HG03066 (cell line): ENCODE measurements around the gene VPS54.
"Not testable (repeated sequence)": the region's sequence is repeated elsewhere in the genome, so short reads cannot be mapped to it uniquely, and the experiment has no call there.

ENCODE experiments used
- ATAC-seq: cut with Tn5 transposase; IDR thresholded peaks from one replicate; pipeline ENCODE4 v1.9.1; 2021; ENCODE audit warnings: low read depth; ENCODE audit not compliant: unreplicated experiment

The VPS54 gene

DNA sequence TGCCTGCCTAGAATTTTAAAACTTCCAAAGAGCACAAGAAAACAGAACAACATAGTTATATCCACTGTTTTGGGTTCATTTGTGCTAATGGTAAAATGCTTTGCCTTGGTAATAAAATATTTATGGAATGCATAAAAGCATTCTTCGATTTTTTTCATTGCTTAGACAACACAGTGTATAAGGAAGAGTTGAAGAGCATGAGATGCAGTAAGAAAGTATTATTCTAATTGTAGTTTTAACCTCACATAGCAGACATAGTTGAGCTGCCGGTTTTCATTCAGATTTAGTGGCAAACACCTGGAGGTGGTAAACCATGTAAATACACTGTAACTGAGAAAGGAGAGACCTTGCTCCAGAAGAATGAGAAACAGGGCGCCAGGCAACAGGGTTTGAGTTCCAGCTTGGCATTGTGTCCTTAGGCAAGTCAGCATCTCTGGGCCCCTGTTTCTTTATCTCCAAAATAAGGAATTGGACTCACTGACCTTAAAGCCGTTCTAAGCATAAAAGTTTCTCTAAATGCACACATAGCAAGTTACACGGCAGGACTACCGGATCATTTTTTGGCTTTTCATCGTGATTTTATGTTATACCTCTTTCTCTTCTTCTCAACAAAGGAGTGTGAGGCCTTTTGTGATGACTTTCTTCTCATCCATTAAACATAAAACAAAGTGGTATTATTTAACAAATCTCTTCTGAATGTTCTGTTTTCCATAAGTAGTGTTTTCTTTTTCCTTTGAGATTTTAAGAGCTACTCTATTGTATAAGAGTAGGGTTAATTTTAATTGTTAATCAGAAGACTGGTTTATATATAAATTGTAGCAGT lies 169.6 kb downstream of the VPS54 start:
- ATAC-seq, result no peak

DNA sequence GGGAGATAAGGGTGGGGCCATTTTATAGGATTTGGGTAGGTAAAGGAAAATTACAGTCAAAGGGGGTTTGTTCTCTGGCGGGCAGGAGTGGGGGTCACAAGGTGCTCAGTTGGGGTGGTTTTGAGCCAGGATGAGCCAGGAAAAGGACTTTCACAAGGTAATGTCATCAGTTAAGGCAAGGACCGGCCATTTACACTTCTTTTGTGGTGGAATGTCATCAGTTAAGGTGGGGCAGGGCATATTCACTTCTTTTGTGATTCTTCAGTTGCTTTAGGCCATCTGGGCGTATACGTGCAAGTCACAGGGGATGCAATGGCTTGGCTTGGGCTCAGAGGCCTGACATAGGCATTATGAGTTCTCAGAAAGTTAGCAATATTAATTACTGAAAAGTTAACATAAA lies 171.7 kb downstream of the VPS54 start:
- not testable (repeated sequence) for ATAC-seq

DNA sequence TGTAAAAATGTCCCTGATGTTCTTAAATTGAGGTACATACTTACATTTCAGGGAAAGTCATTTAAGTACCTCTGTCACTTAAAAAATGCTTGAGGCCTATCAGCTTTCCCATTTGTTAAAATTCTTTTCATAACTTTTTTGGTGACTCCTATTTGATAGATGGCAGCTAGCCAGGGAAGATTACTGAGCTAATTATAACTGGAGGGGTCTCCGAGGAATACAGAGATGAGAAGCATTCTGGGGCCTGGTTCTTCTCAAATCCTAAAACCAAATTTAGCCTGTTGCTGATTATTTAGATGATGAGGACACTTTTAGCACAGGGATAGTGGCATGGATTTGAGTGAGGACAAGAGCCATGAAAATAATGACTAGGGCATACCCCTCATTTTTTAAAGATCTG lies 172.7 kb downstream of the VPS54 start:
- ATAC-seq, result no peak

DNA sequence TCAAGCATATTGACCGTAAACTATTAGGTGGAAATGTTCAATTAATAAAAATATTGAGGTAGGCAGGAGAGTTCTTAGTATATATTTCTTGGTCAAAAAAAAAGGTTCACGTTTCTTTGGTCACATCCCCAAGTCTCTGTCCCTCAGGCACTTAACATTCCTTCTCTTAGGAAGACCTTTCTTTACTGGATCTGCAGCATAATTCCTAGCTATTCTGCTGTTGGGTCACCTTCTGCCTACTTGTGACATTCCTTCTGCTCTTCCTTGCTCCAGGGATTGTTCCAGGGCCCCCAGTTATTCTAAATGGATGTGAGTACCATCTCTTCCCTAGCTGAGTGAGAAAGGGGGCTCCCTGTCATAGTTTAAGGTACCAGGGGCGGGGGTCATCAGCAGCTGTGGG lies 173.4 kb downstream of the VPS54 start:
- ATAC-seq, result no peak

DNA sequence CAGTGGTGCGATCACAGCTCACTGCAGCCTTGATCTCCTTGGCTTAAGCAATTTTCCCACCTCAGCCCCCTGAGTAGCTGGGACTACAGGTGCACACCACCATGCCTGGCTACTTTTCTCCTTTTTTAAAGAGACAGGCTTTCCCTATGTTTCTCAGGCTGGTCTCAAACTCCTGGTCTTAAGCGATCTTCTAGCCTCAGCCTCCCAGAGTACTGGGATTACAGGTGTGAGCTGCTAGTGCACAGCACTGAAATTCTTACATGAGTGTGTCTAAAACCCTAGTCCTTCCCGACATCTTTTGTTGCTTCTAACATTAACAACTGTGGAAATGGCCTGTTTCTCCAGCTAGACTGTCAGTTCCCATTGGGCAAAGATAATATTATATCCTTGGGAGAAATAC lies 174.6 kb downstream of the VPS54 start:
- ATAC-seq, result no peak

DNA sequence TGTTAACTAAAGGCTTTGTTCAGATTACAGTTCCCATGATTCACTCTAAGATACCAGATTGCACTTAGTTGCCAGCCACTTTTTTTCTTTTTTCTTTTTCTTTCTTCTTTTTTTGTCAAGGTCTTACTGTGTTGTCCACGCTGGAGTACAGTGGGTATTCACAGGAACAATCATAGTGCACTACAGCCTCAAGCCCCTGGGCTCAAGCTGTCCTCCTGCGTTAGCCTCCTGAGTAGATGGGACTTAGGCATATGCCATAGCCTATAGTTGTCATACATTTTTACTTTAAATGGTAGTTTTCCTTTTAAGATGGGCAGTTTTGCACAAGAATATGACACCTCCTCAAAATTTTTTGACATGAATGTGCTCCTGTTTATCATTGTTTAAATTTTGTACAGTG lies 175.4 kb downstream of the VPS54 start:
- ATAC-seq, result no peak

DNA sequence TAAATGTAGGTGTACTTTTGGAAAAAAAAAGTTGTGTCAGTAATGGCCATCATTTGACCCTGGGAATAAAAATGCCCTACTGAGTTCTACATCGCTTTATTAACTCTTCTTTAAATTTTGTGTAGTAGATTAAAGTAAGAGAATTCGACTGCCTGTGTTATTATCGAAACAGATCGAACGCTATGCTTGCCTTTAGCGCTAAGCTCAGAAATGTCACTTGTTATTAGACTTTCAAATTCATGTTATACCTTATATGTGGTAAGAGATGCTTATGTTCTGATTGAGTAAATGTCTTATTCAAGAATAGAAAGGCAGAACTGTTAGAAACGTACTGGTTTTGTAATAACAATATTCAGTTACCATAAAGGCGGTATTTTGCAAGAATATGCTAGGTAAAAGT lies 176.1 kb downstream of the VPS54 start:
- ATAC-seq, result no peak

DNA sequence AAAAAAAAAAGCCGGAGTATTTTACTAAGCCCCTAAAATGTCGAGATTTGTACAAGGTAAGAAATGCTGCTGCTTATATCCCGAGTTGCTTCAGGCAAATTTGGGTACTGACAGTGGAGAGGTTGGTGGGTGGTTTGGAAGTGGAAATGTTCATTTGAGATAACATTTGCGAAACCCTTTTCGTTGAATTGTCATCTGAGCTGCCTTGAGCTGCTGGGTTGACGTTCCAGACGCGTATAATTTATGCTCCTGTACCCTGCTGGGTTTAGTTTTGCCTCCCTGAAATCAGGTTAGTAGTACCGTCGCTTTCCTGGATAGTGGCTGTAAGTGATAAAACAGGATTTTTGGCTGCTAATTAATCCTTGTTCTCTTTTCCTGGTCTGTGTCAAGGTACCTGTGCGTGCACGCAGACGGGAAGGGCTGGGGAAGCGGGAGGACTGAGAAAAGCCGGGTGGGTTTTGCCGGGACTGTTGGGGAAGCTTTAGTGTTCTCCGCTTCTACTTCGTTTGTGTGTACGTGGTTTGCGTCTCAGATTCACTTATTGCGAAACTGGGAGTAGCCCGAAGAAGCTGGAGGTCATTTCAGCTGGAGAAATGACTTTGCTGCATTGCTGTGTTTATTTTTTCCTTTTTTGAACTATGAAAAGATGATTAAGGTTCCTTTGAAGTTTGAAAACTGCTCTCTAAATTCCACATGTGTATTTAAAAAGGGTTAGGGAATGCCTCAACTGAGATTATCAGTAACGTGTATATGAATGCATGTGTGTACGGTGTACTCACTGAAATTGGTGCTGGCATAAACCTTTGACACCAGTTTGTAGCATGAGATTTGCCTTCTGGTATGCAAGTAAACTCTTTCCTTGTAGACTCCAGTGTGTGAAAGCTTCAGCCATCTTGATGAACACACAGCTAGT lies 176.8 kb downstream of the VPS54 start:
- no peak for ATAC-seq
